SK-N-MC (cell line): Measurements from ENCODE around the gene THPO.

Experiments used
- EZH2 ChIP-seq: fragments of 200-600 bp; sonication (generic); IDR thresholded peaks from one replicate; pipeline ENCODE4 v1.6.1; 2017; ENCODE audit warnings: antibody characterized with exemption
- POLR2AphosphoS5 ChIP-seq: IDR thresholded peaks from 2 replicates; pipeline ENCODE4 v1.6.1; 2012; ENCODE audit warnings: mild to moderate bottlenecking, low read depth, low read length, borderline replicate concordance

GRCh38 chr3:184345317-184346144 is 32.5 kb downstream of the THPO start:
- TF ChIP-seq EZH2: no peak
- TF ChIP-seq POLR2AphosphoS5: no peak; the same call in 1 of the 2 replicates
